Osteoblast (primary cell): ENCODE data around the gene LGALS9B. TPM values are rescaled to one million over a fixed set of nuclear protein-coding genes. Genes with fewer than 3 reads are reported as not detected.
"Not testable (repeated sequence)": the region's sequence is repeated elsewhere in the genome, so short reads cannot be mapped to it uniquely, and the experiment has no call there.

Experiments used
- DNase-seq: peaks from one replicate; pipeline ENCODE4 v3.0.0; 2011; ENCODE audit warnings: low spot score, mixed read lengths; ENCODE audit not compliant: insufficient read length; ENCODE audit errors: missing footprints
- H2AFZ ChIP-seq: 2 replicates; pipeline ENCODE4 v1.6.0; 2011; ENCODE audit warnings: mild to moderate bottlenecking, low read length
- H3K27ac ChIP-seq: 2 replicates; pipeline ENCODE4 v1.5.1; 2011; ENCODE audit warnings: mild to moderate bottlenecking, low read depth, low read length, moderate library complexity
- H3K27me3 ChIP-seq: 2 replicates; pipeline ENCODE4 v1.6.0; 2012; ENCODE audit warnings: mild to moderate bottlenecking, control low read depth, inconsistent platforms, low read length, moderate library complexity; ENCODE audit not compliant: insufficient read depth
- H3K36me3 ChIP-seq: 2 replicates; pipeline ENCODE4 v1.5.1; 2011; ENCODE audit warnings: mild to moderate bottlenecking, low read length, control low read depth, moderate library complexity; ENCODE audit not compliant: insufficient read depth
- H3K4me1 ChIP-seq: 2 replicates; pipeline ENCODE4 v1.5.1; 2011; ENCODE audit warnings: mild to moderate bottlenecking, low read length, control low read depth, moderate library complexity; ENCODE audit not compliant: insufficient read depth
- H3K4me2 ChIP-seq: 2 replicates; pipeline ENCODE4 v1.6.0; 2011; ENCODE audit warnings: mild to moderate bottlenecking, low read length; ENCODE audit not compliant: insufficient read depth
- H3K4me3 ChIP-seq: fragments of 200-600 bp; sonication (generic); 3 replicates; pipeline ENCODE4 v1.5.1; 2012; ENCODE audit warnings: mild to moderate bottlenecking, low read length, inconsistent platforms; ENCODE audit not compliant: insufficient read depth
- H3K79me2 ChIP-seq: 2 replicates; pipeline ENCODE4 v1.6.0; 2012; ENCODE audit warnings: mild to moderate bottlenecking, low read length, control low read depth, inconsistent platforms; ENCODE audit not compliant: insufficient read depth
- H3K9me3 ChIP-seq: 2 replicates; pipeline ENCODE4 v1.5.1; 2011; ENCODE audit warnings: low read depth, low read length, control low read depth
- H4K20me1 ChIP-seq: 2 replicates; pipeline ENCODE4 v1.6.0; 2012; ENCODE audit warnings: mild to moderate bottlenecking, low read length, control low read depth; ENCODE audit not compliant: insufficient read depth
- total RNA-seq: library from RNA; depleted of rRNA; stranded (reverse); fragments of >200 nt; gene quantifications from 2 replicates; pipeline ENCODE4 v1.2.3, GENCODE V29; 2012

Gene LGALS9B
- total RNA-seq, 1 donor: not detected

DNA sequence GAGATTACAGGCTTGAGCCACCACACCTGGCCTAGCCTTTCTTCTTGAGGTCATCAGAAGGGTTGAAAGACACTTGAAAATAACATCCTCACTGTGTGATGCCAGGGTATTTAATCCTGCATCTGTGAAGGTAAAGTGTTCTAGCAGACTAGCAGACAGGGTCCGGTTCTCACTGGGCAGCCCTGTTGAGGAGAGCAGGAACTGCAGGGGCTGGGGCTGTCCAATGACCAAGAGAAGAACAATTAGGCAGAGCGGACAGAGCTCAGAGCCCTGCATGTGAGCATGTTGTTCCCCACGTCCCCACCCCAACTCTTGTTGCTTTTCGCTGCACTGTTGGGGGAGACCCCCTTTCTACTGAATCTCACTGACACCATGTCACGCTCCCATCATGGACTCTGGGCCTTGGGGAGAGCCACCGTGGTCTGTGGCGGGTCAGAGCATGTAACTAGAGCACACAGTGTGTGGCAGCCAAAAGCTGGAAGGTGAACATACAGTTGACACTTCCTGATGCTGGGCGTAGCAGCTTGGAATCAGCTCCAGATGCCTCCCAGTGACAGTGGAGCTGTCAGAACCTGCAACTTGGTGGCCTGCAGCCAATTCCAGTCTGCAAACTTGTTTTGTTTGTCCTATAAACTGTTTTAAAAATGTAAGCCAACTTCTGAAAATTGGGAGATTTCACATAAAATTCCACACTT is 7.9 kb upstream of the LGALS9B start:
- H3K4me1 ChIP-seq, H4K20me1 ChIP-seq, H3K4me3 ChIP-seq, H3K27ac ChIP-seq, DNase-seq, H3K27me3 ChIP-seq, H2AFZ ChIP-seq, H3K79me2 ChIP-seq, H3K9me3 ChIP-seq, H3K36me3 ChIP-seq, H3K4me2 ChIP-seq: not testable (repeated sequence)

DNA sequence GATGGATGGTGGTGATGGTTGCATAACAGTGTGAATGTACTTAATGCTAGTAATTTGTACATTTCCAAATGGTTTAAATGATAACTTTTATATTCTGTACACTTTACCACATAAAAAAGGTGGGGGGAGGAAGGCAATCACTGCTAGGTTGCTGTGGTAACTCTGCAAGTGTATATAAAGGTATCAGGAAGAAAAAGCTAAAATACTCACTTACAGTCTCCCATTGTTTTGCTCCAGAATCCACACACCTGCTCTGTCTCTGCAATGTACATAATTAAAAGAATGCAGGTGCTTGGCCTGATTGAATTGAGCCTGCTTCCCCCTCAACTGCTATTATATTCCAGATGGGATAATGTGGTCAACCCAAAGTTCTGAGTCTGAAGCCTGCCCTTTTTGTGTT is 6.7 kb upstream of the LGALS9B start:
- H3K4me2 ChIP-seq, H2AFZ ChIP-seq, H3K36me3 ChIP-seq, H4K20me1 ChIP-seq, H3K79me2 ChIP-seq, DNase-seq, H3K4me3 ChIP-seq, H3K27ac ChIP-seq, H3K27me3 ChIP-seq, H3K4me1 ChIP-seq, H3K9me3 ChIP-seq: not testable (repeated sequence)

DNA sequence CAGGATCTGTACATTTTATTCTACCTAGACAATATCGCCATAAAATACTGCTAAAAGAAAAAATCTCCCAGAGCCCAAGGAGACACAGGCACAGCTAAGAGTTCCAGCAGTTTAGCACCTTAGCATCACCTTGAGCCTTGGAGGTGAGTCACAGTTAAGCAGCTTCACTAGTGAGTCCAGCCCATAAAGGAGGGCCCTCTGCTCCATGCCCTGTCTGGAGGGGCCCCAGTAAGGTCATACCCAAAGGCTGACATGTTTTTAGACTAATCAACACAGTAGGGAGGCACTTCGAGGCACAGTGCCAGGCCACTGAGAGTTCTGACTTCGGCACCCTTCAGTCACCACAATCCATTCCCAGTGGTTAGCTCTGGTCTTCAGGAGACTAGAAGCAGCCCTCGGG is 2.6 kb upstream of the LGALS9B start:
- H3K27me3 ChIP-seq, H3K79me2 ChIP-seq, H3K36me3 ChIP-seq, H4K20me1 ChIP-seq, H3K4me2 ChIP-seq, H2AFZ ChIP-seq, DNase-seq, H3K4me1 ChIP-seq, H3K9me3 ChIP-seq, H3K4me3 ChIP-seq, H3K27ac ChIP-seq: not testable (repeated sequence)

DNA sequence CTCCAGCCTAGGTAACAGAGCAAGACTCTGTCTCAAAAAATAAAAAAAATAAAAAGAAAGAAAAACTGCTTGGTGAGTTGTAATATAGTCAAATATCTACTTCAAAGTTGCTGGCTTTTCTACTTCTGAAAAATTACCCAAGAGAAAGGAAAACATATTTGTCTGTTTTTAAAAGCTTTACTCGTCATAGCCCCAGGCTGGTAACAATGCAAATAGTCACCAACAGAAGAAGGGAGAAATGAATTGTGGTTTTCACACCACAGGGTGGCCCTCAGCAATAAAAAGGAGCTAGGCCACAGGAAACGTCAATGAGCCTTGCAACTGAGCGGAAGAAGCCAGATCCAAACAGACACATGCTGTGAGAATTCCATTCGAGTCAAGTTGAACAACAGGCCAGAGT is 1.8 kb upstream of the LGALS9B start:
- not testable (repeated sequence) for H3K9me3 ChIP-seq, DNase-seq, H3K4me3 ChIP-seq, H3K36me3 ChIP-seq, H2AFZ ChIP-seq, H3K4me1 ChIP-seq, H3K79me2 ChIP-seq, H3K4me2 ChIP-seq, H4K20me1 ChIP-seq, H3K27ac ChIP-seq, H3K27me3 ChIP-seq

DNA sequence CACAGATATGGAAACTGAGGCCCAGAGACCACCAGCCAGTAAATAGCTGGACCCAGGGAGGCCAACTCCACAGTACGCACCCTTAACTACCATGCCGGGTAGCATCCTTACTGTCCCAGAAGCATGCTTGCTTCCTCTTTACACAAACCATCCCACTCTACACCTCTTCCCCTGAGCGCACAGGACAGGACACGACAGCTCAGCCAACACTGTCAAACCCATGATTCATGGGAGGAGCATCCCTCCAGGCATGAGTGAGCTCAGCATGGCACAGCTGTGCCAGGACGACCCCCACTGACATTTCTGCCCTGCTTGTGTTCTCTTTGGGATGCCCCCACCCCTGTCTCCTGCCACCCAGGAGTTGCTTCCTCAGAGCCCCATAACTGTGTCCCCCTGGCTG is 340 bp downstream of the LGALS9B start:
- DNase-seq: not testable (repeated sequence)

DNA sequence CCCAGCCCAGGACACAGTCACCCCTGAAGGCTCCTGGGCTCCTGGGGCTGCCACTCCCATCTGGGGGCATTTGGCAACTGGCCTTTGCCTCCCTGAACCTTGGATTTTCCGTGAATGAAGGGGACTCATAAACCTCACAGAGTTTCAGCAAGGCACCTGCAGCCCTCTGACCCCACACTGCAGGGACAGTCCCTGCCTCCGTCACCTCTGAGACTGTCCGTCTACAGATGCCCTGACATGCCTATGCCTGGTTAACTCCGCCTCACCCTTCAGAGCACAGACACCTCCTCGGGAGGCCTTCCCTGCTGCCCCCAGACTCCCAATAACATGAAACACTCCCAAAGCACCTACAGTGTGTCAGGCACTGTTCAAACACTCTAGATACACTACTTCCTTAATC is 786 bp downstream of the LGALS9B start:
- H3K27me3 ChIP-seq, H2AFZ ChIP-seq, H4K20me1 ChIP-seq, H3K4me3 ChIP-seq, H3K27ac ChIP-seq, DNase-seq, H3K4me2 ChIP-seq, H3K9me3 ChIP-seq, H3K36me3 ChIP-seq, H3K79me2 ChIP-seq, H3K4me1 ChIP-seq: not testable (repeated sequence)

More for the DNA sequence above, 340 bp downstream of the LGALS9B start:
- not testable (repeated sequence) for H4K20me1 ChIP-seq, H2AFZ ChIP-seq, H3K4me3 ChIP-seq, H3K27me3 ChIP-seq, H3K27ac ChIP-seq, H3K9me3 ChIP-seq, H3K4me1 ChIP-seq, H3K4me2 ChIP-seq, H3K36me3 ChIP-seq, H3K79me2 ChIP-seq

DNA sequence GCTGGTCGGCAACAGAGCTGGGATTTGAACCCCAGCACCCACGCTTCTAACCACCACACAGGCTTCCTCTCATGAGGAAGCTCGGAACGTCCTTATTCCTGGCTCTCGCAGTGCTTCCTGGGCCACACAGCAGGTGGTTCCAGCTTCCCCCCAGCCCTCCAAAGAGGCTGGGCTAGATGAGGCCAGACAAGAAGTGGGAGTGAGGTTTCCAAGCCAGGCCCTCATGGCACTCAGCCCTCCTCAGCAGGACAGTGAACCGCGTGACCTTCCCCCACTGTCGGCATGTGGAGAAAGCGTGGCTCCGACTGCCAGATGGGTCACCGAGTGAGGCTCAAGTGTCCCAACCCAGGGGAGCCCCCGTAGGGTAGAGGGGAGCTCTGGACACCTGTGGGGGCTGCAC is 1.8 kb downstream of the LGALS9B start:
- not testable (repeated sequence) for DNase-seq, H3K79me2 ChIP-seq, H4K20me1 ChIP-seq, H3K27ac ChIP-seq, H3K4me1 ChIP-seq, H3K4me3 ChIP-seq, H2AFZ ChIP-seq, H3K36me3 ChIP-seq, H3K9me3 ChIP-seq, H3K27me3 ChIP-seq, H3K4me2 ChIP-seq

DNA sequence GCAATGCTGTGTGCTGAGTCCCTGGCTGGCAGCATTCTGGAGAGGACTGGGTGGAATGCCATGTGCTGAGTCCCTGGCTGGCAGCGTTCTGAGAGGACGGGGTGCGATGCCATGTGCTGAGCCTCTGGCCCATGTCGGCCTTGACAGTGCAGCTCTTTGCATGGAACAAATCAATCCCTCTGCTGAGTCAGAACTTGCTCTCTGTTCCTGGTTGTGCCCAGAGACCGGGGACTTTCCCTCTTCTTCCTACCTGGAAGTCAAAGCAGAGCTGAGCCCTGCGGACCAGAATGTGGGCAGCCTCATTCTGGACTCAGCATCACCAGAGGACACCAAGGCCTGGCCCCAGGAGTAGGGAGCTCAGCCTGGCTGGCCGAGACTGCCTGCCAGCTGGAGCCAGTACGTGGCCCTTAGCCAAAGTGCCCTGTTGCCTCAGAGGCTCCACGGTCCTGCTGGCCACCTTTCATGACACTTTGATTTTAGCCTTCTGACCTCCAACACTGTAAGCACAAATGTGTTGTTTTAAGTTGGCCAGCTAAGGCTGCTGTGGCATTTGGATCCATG is 2.4 kb downstream of the LGALS9B start:
- not testable (repeated sequence) for H2AFZ ChIP-seq, H3K4me1 ChIP-seq, H3K4me3 ChIP-seq, H3K4me2 ChIP-seq, H3K27me3 ChIP-seq, H3K79me2 ChIP-seq, H4K20me1 ChIP-seq, H3K36me3 ChIP-seq, H3K9me3 ChIP-seq, H3K27ac ChIP-seq, DNase-seq

DNA sequence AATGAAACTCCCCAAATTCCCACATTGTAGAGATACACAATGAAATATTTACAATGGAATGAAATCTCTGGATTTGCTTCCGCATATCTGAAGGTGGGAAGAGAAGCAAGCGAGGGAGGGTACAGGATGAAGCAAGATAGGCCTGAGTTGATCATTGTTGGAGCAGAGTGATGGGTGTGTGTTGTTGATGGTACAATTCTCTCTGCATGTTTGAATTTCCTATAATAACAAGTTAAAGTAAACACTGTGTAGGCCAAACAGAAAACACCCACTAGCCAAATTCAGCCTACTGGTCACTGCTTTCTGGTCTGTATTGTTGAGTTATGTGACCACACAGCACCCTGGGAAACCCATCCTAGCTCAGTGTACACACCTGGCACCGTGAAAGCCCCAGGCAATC is 5.2 kb downstream of the LGALS9B start:
- H3K4me3 ChIP-seq, H3K79me2 ChIP-seq, H3K4me1 ChIP-seq, H3K36me3 ChIP-seq, H3K27ac ChIP-seq, H3K9me3 ChIP-seq, H4K20me1 ChIP-seq, DNase-seq, H3K27me3 ChIP-seq, H3K4me2 ChIP-seq, H2AFZ ChIP-seq: not testable (repeated sequence)
